Measurements from ENCODE around the gene ZFYVE28.

The ZFYVE28 gene

GRCh38 chr4:2266821-2267220, 151.6 kb downstream of the ZFYVE28 start:
- no peak overlapping the region for H3K4me3 ChIP-seq (ENCODE audit: low read depth, low read length)
- no peak for TF ChIP-seq CTCF (IDR thresholded peaks at IDR 0.05; ENCODE audit: low read depth, low read length, missing control alignments)
- in situ Hi-C loops (cut with HindIII; ENCODE audit: low sequenced_read_pairs) = no loop called here
- DNase-seq (ENCODE audit: low read depth) = no peak

- in situ Hi-C loops (cut with HindIII; ENCODE audit: low sequenced_read_pairs) = no loop called here
- TF ChIP-seq CTCF (IDR thresholded peaks at IDR 0.05; ENCODE audit: low read depth, low read length, missing control alignments) = no peak
- no peak for DNase-seq (ENCODE audit: low read depth)
- H3K4me3 ChIP-seq (ENCODE audit: low read depth, low read length) = no peak overlapping the region
Measured at GRCh38 chr4:2266181-2266580, 152.3 kb downstream of the ZFYVE28 start.

GRCh38 chr4:2265113-2266110, 153.0 kb downstream of the ZFYVE28 start:
- in situ Hi-C loops (cut with HindIII; ENCODE audit: low sequenced_read_pairs) = no loop called here
- no peak for DNase-seq (ENCODE audit: low read depth)
- H3K4me3 ChIP-seq (ENCODE audit: low read depth, low read length) = no peak overlapping the region
- no peak for TF ChIP-seq CTCF (IDR thresholded peaks at IDR 0.05; ENCODE audit: low read depth, low read length, missing control alignments)

- in situ Hi-C loops (cut with HindIII; ENCODE audit: low sequenced_read_pairs) = no loop called here
- no peak for TF ChIP-seq CTCF (IDR thresholded peaks at IDR 0.05; ENCODE audit: low read depth, low read length, missing control alignments)
- DNase-seq (ENCODE audit: low read depth) = no peak
- H3K4me3 ChIP-seq (ENCODE audit: low read depth, low read length) = no peak overlapping the region
Measured at GRCh38 chr4:2264481-2265041, 153.9 kb downstream of the ZFYVE28 start.

- no peak overlapping the region for H3K4me3 ChIP-seq (ENCODE audit: low read depth, low read length)
- in situ Hi-C loops (cut with HindIII; ENCODE audit: low sequenced_read_pairs) = no loop called here
- no peak for TF ChIP-seq CTCF (IDR thresholded peaks at IDR 0.05; ENCODE audit: low read depth, low read length, missing control alignments)
- no peak for DNase-seq (ENCODE audit: low read depth)
Measured at GRCh38 chr4:2263926-2264321, 154.5 kb downstream of the ZFYVE28 start.

GRCh38 chr4:2262944-2263250, 155.5 kb downstream of the ZFYVE28 start:
- TF ChIP-seq CTCF (IDR thresholded peaks at IDR 0.05; ENCODE audit: low read depth, low read length, missing control alignments) = no peak
- peak overlapping the region; percentile 53 for H3K4me3 ChIP-seq (ENCODE audit: low read depth, low read length)
- in situ Hi-C loops (cut with HindIII; ENCODE audit: low sequenced_read_pairs) = no loop called here
- DNase-seq (ENCODE audit: low read depth) = no peak
